ENCODE data around the gene ABLIM1. TPM values are rescaled to one million over a fixed set of nuclear protein-coding genes. Genes with fewer than 3 reads are reported as not detected.

Gene ABLIM1
- total and polyA plus RNA-seq, 10 of the 15 experiments (the other 5 are each of a cell fraction or from before 2014, with no cell fraction given) = 14.2 to 50.5 (median 28.1) TPM

DNA sequence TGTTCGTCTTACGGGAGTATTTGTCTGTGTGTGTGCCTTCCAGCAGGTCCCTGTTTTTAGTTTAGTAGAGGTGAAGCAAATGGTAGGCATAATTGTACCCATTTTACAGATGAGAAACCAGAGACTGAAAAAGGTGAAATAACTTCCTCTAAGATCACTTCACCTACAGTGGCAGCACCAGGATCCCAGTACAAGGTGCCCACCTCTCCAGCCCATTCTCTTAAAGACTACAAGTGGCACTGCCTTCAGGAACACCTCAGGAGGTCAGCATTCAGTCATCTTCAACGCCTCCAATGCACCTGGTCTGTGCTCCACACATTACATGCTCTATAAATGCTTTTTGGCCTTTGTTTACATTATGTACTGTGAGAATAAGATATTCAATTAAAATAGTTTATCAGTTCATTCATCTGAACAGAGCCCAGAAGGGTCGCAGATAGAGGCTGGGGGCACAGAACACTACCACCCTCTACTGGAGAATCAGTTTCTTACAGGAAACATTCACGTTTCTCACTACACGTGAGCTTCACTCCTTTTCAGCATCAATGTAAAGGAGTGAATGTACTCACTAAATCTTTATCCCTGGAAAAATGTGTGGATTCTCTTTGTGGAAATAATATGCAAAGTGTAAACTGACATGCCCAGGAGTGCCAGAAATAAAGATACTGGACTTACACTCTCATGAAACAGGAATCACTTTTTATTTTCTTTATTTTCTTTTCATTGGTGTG lies 45.5 kb upstream of the ABLIM1 start:
- no peak overlapping the region for H3K4me2 ChIP-seq (ENCODE audit: control insufficient read depth, insufficient read depth)
- H2AFZ ChIP-seq (ENCODE audit: control insufficient read depth, low read depth, low read length) = no peak overlapping the region
- H3K9ac ChIP-seq (ENCODE audit: control insufficient read depth, insufficient read depth, low read length) = no peak overlapping the region
- H3K27me3 ChIP-seq (replicated peaks in 1 of 2; ENCODE audit: control insufficient read depth in 2 of 2, insufficient read depth in 2 of 2, low read length in 1 of 2) = no peaks in the 10 kb centered on the region; a peak in 1 of 4 replicates
- ATAC-seq (peak; percentile 61), FAIRE-seq (no peak), DNase-seq (ENCODE audit: low read depth, low spot score) (no peak)
- H3K79me2 ChIP-seq (ENCODE audit: control insufficient read depth, insufficient read depth, low read length) = no peaks in the 10 kb centered on the region
- ChIA-PET POLR2A (interaction anchor here (0.6 kb wide), 2 partner anchors 152 to 278 kb away, joined by 3 to 4 read pairs; no protein-coding TSS in a partner anchor), CTCF (interaction anchor here (0.8 to 3.0 kb wide), 9 partner anchors 14 to 401 kb away, joined by 3 to 11 read pairs (median 4); no protein-coding TSS in a partner anchor), RAD21 (ENCODE audit: unreplicated experiment) (interaction anchor here (0.5 to 1.0 kb wide), 2 partner anchors 151 to 233 kb away, joined by 3 to 9 read pairs; no protein-coding TSS in a partner anchor), SMC1A (ENCODE audit: uncharacterized antibody, unreplicated experiment) (interaction anchor here (0.6 to 1.0 kb wide), 3 partner anchors 154 to 546 kb away, joined by 3 to 5 read pairs (median 3); no protein-coding TSS in a partner anchor)
- H3K9me3 ChIP-seq (replicated peaks; ENCODE audit: control insufficient read depth, insufficient read depth, low read length) = no peaks in the 10 kb centered on the region
- H3K4me1 ChIP-seq (ENCODE audit: control insufficient read depth, insufficient read depth, low read length) = no peaks in the 10 kb centered on the region
- H3K27ac ChIP-seq (ENCODE audit: control insufficient read depth, insufficient read depth) = no peak overlapping the region
- in situ Hi-C loops (cut with MboI) (no loop called here), intact Hi-C loops (cut with micrococcal nuclease; ENCODE audit: unreplicated experiment) (loop anchor here (1.0 to 5.0 kb wide), 3 partner anchors 153 to 401 kb away; no protein-coding TSS in a partner anchor)
- TF ChIP-seq CREM (IDR thresholded peaks at IDR 0.05; ENCODE audit: low read depth) = no peak
- TF ChIP-seq JUND (IDR thresholded peaks at IDR 0.05; ENCODE audit: low read depth, low read length) = no peak
- no peak for TF ChIP-seq JUNB (IDR thresholded peaks at IDR 0.05)
- TF ChIP-seq PAX8 (IDR thresholded peaks at IDR 0.05) = no peak
- peak; percentile 59 to 62; a peak in 3 of 4 replicates for TF ChIP-seq BHLHE40 (IDR thresholded peaks at IDR 0.05; ENCODE audit: borderline replicate concordance in 1 of 2, low read depth in 2 of 2, low read length in 1 of 2)
- no peak for TF ChIP-seq SMARCA5 (IDR thresholded peaks at IDR 0.05)
- TF ChIP-seq SMAD5 (IDR thresholded peaks at IDR 0.05; ENCODE audit: low read depth) = no peak
- no peak for TF ChIP-seq RAD51 (IDR thresholded peaks at IDR 0.05)
- peak; percentile 68 for TF ChIP-seq RAD21 (IDR thresholded peaks at IDR 0.05; ENCODE audit: insufficient read depth, low read depth, low read length)
- peak; percentile 47; the same call in 1 of the 2 replicates for TF ChIP-seq SMC3 (IDR thresholded peaks at IDR 0.05; ENCODE audit: borderline replicate concordance, low read length)
- TF ChIP-seq NR2F1 (conservative IDR thresholded peaks at IDR 0.05) = no peak
- no peak for TF ChIP-seq HDGF (IDR thresholded peaks at IDR 0.05)
- TF ChIP-seq, protein P1, sequence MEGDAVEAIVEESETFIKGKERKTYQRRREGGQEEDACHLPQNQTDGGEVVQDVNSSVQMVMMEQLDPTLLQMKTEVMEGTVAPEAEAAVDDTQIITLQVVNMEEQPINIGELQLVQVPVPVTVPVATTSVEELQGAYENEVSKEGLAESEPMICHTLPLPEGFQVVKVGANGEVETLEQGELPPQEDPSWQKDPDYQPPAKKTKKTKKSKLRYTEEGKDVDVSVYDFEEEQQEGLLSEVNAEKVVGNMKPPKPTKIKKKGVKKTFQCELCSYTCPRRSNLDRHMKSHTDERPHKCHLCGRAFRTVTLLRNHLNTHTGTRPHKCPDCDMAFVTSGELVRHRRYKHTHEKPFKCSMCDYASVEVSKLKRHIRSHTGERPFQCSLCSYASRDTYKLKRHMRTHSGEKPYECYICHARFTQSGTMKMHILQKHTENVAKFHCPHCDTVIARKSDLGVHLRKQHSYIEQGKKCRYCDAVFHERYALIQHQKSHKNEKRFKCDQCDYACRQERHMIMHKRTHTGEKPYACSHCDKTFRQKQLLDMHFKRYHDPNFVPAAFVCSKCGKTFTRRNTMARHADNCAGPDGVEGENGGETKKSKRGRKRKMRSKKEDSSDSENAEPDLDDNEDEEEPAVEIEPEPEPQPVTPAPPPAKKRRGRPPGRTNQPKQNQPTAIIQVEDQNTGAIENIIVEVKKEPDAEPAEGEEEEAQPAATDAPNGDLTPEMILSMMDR (IDR thresholded peaks at IDR 0.05 in 2 of 3, conservative IDR thresholded peaks at IDR 0.05 in 1 of 3; ENCODE audit: control insufficient read depth in 2 of 3, extremely low read depth in 1 of 3, insufficient read depth in 1 of 3, low read depth in 3 of 3, low read length in 3 of 3) = peak; percentile 46 to 58 (median 57)
- TF ChIP-seq TARDBP (IDR thresholded peaks at IDR 0.05; ENCODE audit: borderline replicate concordance) = no peak
- no peak overlapping the region for H3K4me3 ChIP-seq
- 9% methylated on average over 6 of the region's 6 CpGs for WGBS (ENCODE audit: insufficient coverage, insufficient replicate concordance, low lambda C conversion rate, missing lambda C conversion rate)
- H3K36me3 ChIP-seq (ENCODE audit: control insufficient read depth in 2 of 2, insufficient read depth in 2 of 2, low read length in 1 of 2) = no peaks in the 10 kb centered on the region
- H4K20me1 ChIP-seq (ENCODE audit: control insufficient read depth, insufficient read depth) = no peaks in the 10 kb centered on the region
- no TSS peak for BruUV-seq (replicated peaks)
